OCI-LY1 (cell line): Measurements from ENCODE around the gene OSTN.

Experiments
- H2AFZ ChIP-seq: fragments of 200-600 bp; sonication (generic), shearing (Covaris generic); 2 replicates; pipeline ENCODE4 v1.6.0; 2014; ENCODE audit warnings: antibody characterized with exemption, mild to moderate bottlenecking, low read length
- H3F3A ChIP-seq: fragments of 200-600 bp; sonication (generic), shearing (Covaris generic); 2 replicates; pipeline ENCODE4 v1.6.0; 2014; ENCODE audit warnings: mild to moderate bottlenecking, antibody characterized with exemption, low read length, moderate library complexity; ENCODE audit not compliant: insufficient read depth
- H3K27ac ChIP-seq: fragments of 200-600 bp; sonication (generic); 2 replicates; pipeline ENCODE4 v1.5.1; 2014; ENCODE audit warnings: low read length, mixed run types, mild to moderate bottlenecking, low read depth; ENCODE audit not compliant: poor library complexity, severe bottlenecking
- H3K27me3 ChIP-seq: fragments of 200-600 bp; sonication (generic); 2 replicates; pipeline ENCODE4 v1.6.0; 2014; ENCODE audit warnings: antibody characterized with exemption, mild to moderate bottlenecking, low read length, moderate library complexity; ENCODE audit not compliant: insufficient read depth
- H3K36me3 ChIP-seq: fragments of 200-600 bp; sonication (generic); 2 replicates; pipeline ENCODE4 v1.6.1; 2014; ENCODE audit warnings: mild to moderate bottlenecking, antibody characterized with exemption, low read length, moderate library complexity, mixed read lengths; ENCODE audit not compliant: insufficient read depth
- H3K4me1 ChIP-seq: fragments of 200-600 bp; sonication (generic); 2 replicates; pipeline ENCODE4 v1.5.1; 2014; ENCODE audit warnings: mild to moderate bottlenecking, low read length, moderate library complexity; ENCODE audit not compliant: insufficient read depth, severe bottlenecking
- H3K4me2 ChIP-seq: fragments of 200-600 bp; sonication (generic), shearing (Covaris generic); 2 replicates; pipeline ENCODE4 v1.6.1; 2014; ENCODE audit warnings: low read length
- H3K4me3 ChIP-seq: fragments of 200-600 bp; sonication (generic); 2 replicates; pipeline ENCODE4 v1.5.1; 2014; ENCODE audit warnings: low read length, low read depth, mild to moderate bottlenecking, mixed read lengths; ENCODE audit not compliant: poor library complexity, severe bottlenecking
- H3K79me2 ChIP-seq: fragments of 200-600 bp; shearing (Covaris generic); 2 replicates; pipeline ENCODE4 v1.6.1; 2016; ENCODE audit warnings: mixed run types, low read length, mixed read lengths; ENCODE audit not compliant: insufficient read depth
- H3K9ac ChIP-seq: fragments of 200-600 bp; sonication (generic), shearing (Covaris generic); 2 replicates; pipeline ENCODE4 v1.6.1; 2014; ENCODE audit warnings: mild to moderate bottlenecking, low read length, mixed read lengths
- H3K9me2 ChIP-seq: fragments of 200-600 bp; sonication (generic), shearing (Covaris generic); 2 replicates; pipeline ENCODE4 v1.6.1; 2014; ENCODE audit warnings: low read depth, mild to moderate bottlenecking, low read length, mixed read lengths
- H3K9me3 ChIP-seq: fragments of 200-600 bp; shearing (Covaris generic); 2 replicates; pipeline ENCODE4 v1.6.1; 2014; ENCODE audit warnings: low read length, mixed read lengths
- H4K20me1 ChIP-seq: fragments of 200-600 bp; sonication (generic), shearing (Covaris generic); 2 replicates; pipeline ENCODE4 v1.6.0; 2016; ENCODE audit warnings: mild to moderate bottlenecking, low read length; ENCODE audit not compliant: insufficient read depth
- CTCF ChIP-seq: fragments of 200-600 bp; sonication (generic), shearing (Covaris generic); IDR thresholded peaks from 2 replicates; pipeline ENCODE4 v1.5.1; 2017; ENCODE audit warnings: mild to moderate bottlenecking, antibody characterized with exemption, low read length, moderate library complexity, mixed read lengths
- EZH2 ChIP-seq: fragments of 200-600 bp; sonication (generic), shearing (Covaris generic); IDR thresholded peaks from 2 replicates; pipeline ENCODE4 v1.8.0; 2017; ENCODE audit warnings: borderline replicate concordance, mixed run types, mild to moderate bottlenecking, antibody characterized with exemption, low read length, moderate library complexity, mixed read lengths

Gene OSTN

GRCh38 chr3:191210032-191210431 is 11.0 kb downstream of the OSTN start:
- no peaks in the 10 kb centered on the region for H3K36me3 ChIP-seq
- no peak overlapping the region for H3K27ac ChIP-seq
- H3K4me3 ChIP-seq: no peak overlapping the region
- no peaks in the 10 kb centered on the region for H3K79me2 ChIP-seq
- H3K9me3 ChIP-seq: no peaks in the 10 kb centered on the region
- H3K4me1 ChIP-seq: no peaks in the 10 kb centered on the region
- H3F3A ChIP-seq: no peaks in the 10 kb centered on the region
- no peak overlapping the region for H3K9ac ChIP-seq
- no peak overlapping the region for H2AFZ ChIP-seq
- H3K27me3 ChIP-seq: no peaks in the 10 kb centered on the region
- no peaks in the 10 kb centered on the region for H4K20me1 ChIP-seq
- H3K4me2 ChIP-seq: no peak overlapping the region
- H3K9me2 ChIP-seq: no peaks in the 10 kb centered on the region
- TF ChIP-seq EZH2: no peak

GRCh38 chr3:191216510-191216909 is 17.5 kb downstream of the OSTN start:
- no peaks in the 10 kb centered on the region for H3K9me2 ChIP-seq
- H3K36me3 ChIP-seq: no peaks in the 10 kb centered on the region
- H3K27me3 ChIP-seq: 0 out of 2 replicates have a peak, but pooled peaks cover 4% of the 10 kb centered on the region
- H3K79me2 ChIP-seq: no peaks in the 10 kb centered on the region
- H3K9ac ChIP-seq: no peak overlapping the region
- no peak overlapping the region for H2AFZ ChIP-seq
- TF ChIP-seq EZH2 (no peak), CTCF (no peak)
- H3K4me1 ChIP-seq: no peaks in the 10 kb centered on the region
- no peak overlapping the region for H3K27ac ChIP-seq
- no peak overlapping the region for H3K4me3 ChIP-seq
- H3F3A ChIP-seq: no peaks in the 10 kb centered on the region
- H3K4me2 ChIP-seq: no peak overlapping the region
- no peaks in the 10 kb centered on the region for H4K20me1 ChIP-seq
- H3K9me3 ChIP-seq: no peaks in the 10 kb centered on the region

GRCh38 chr3:191217301-191217700 is 18.3 kb downstream of the OSTN start:
- no peak overlapping the region for H3K4me2 ChIP-seq
- no peaks in the 10 kb centered on the region for H4K20me1 ChIP-seq
- 0 out of 2 replicates have a peak, but pooled peaks cover 4% of the 10 kb centered on the region for H3K27me3 ChIP-seq
- no peaks in the 10 kb centered on the region for H3K36me3 ChIP-seq
- no peak overlapping the region for H2AFZ ChIP-seq
- no peaks in the 10 kb centered on the region for H3K79me2 ChIP-seq
- H3K4me3 ChIP-seq: no peak overlapping the region
- H3K27ac ChIP-seq: no peak overlapping the region
- H3K9ac ChIP-seq: no peak overlapping the region
- H3K4me1 ChIP-seq: no peaks in the 10 kb centered on the region
- H3K9me3 ChIP-seq: no peaks in the 10 kb centered on the region
- H3K9me2 ChIP-seq: no peaks in the 10 kb centered on the region
- no peak for TF ChIP-seq CTCF
- TF ChIP-seq EZH2: no peak
- no peaks in the 10 kb centered on the region for H3F3A ChIP-seq

- Histone ChIP-seq H3K36me3 (no peaks in the 10 kb centered on the region), H3K4me1 (no peaks in the 10 kb centered on the region), H3K9ac (no peak overlapping the region), H3K27me3 (0 out of 2 replicates have a peak, but pooled peaks cover 4% of the 10 kb centered on the region), H3F3A (no peaks in the 10 kb centered on the region), H3K9me3 (no peaks in the 10 kb centered on the region), H3K27ac (no peak overlapping the region), H3K4me3 (no peak overlapping the region), H4K20me1 (no peaks in the 10 kb centered on the region), H2AFZ (no peak overlapping the region), H3K4me2 (no peak overlapping the region), H3K9me2 (peaks cover 6% of the 10 kb centered on the region; the same call in 1 of the 2 replicates), H3K79me2 (no peaks in the 10 kb centered on the region)
- TF ChIP-seq EZH2 (no peak), CTCF (no peak)
Observed at GRCh38 chr3:191220908-191221307, 21.9 kb downstream of the OSTN start.
